HepG2 (cell line): ENCODE results near the gene CPM. TPM values are rescaled to one million over a fixed set of nuclear protein-coding genes. Genes with fewer than 3 reads are reported as not detected.

ENCODE experiments used
- ATAC-seq: fragments of 200-7000 bp; cut with Tn5 transposase; 3 replicates; pipeline ENCODE4 v1.9.1; 2020; ENCODE audit warnings: mild to moderate bottlenecking, moderate library complexity
- BruUV-seq: library from RNA; stranded (reverse); fragments of 400-500 nt; replicated peaks from 2 replicates; lab custom pipeline; 2021; lab: Mats Ljungman, UMichigan
- CTCF ChIA-PET: fragments of 300-600 bp; formaldehyde crosslinking; extraction: SDS; loops from one replicate; lab custom pipeline; 2021; ENCODE audit warnings: low total read pairs, inconsistent platforms, low intra/inter-chr PET ratio; lab: Yijun Ruan, JAX
- POLR2A ChIA-PET: fragments of 350-600 bp; sonication (Branson Sonifier 250); formaldehyde crosslinking; loops from one replicate; lab custom pipeline; 2020; ENCODE audit warnings: antibody characterized with exemption, inconsistent platforms; lab: Yijun Ruan, JAX
- DNase-seq: peaks from one replicate; pipeline ENCODE4 v3.0.0-alpha.2; 2015; ENCODE audit warnings: low spot score
- FAIRE-seq: peaks from 3 replicates; lab custom pipeline; 2011; peaks lifted over from hg19 to GRCh38; lab: Jason Lieb, UNC
- H2AFZ ChIP-seq: one replicate; pipeline ENCODE4 v1.6.1; 2011; ENCODE audit warnings: low read length, inconsistent platforms
- H3K27ac ChIP-seq: fragments of 300-600 bp; 3 replicates; pipeline ENCODE4 v1.8.0; 2011; ENCODE audit warnings: mixed run types, mild to moderate bottlenecking, mixed read lengths, low read length, inconsistent platforms; ENCODE audit not compliant: insufficient read depth; ENCODE audit errors: extremely low read length
- H3K27me3 ChIP-seq, 2 experiments: fragments of 200-600 bp in 1 of 2; 2 replicates in 1 of 2; 3 replicates in 1 of 2; pipeline versions ENCODE4 v1.6.0 to v1.8.0; 2011; ENCODE audit warnings: low read length in 2 of 2, mild to moderate bottlenecking in 2 of 2, moderate library complexity in 2 of 2, inconsistent platforms in 1 of 2; ENCODE audit not compliant: insufficient read depth in 2 of 2, control insufficient read depth in 1 of 2
- H3K36me3 ChIP-seq, 2 experiments: fragments of 200-600 bp in 1 of 2; replicated peaks in 1 of 2; 2 replicates in 1 of 2; 3 replicates in 1 of 2; pipeline versions ENCODE4 v1.5.1 to v1.8.0; 2011; ENCODE audit warnings: low read length in 2 of 2, inconsistent platforms in 1 of 2; ENCODE audit not compliant: insufficient read depth in 2 of 2, control insufficient read depth in 1 of 2
- H3K4me1 ChIP-seq: 2 replicates; pipeline ENCODE4 v1.5.1; 2012; ENCODE audit warnings: low read length, inconsistent platforms; ENCODE audit not compliant: insufficient read depth
- H3K4me2 ChIP-seq: 2 replicates; pipeline ENCODE4 v1.6.0; 2011; ENCODE audit warnings: low read depth, low read length, inconsistent platforms
- H3K4me3 ChIP-seq, 3 experiments: fragments of 200-600 bp in 1 of 3; sonication (generic), shearing (Covaris generic) in 1 of 3; replicated peaks in 1 of 3; 2 replicates each; pipeline ENCODE4 v1.5.1; 2011 to 2016; ENCODE audit warnings: low read length in 3 of 3, inconsistent platforms in 2 of 3, low read depth in 2 of 3, mild to moderate bottlenecking in 2 of 3, control low read depth in 1 of 3, mixed read lengths in 1 of 3; ENCODE audit not compliant: insufficient read depth in 1 of 3
- H3K79me2 ChIP-seq: one replicate; pipeline ENCODE4 v1.6.1; 2011; ENCODE audit warnings: low read length, inconsistent platforms; ENCODE audit not compliant: insufficient read depth
- H3K9ac ChIP-seq: 2 replicates; pipeline ENCODE4 v1.6.0; 2011; ENCODE audit warnings: mild to moderate bottlenecking, low read depth, low read length, inconsistent platforms; ENCODE audit not compliant: insufficient read depth
- H3K9me3 ChIP-seq: 2 replicates; pipeline ENCODE4 v1.5.1; 2012; ENCODE audit warnings: mild to moderate bottlenecking, low read length
- H4K20me1 ChIP-seq: 2 replicates; pipeline ENCODE4 v1.6.0; 2011; ENCODE audit warnings: inconsistent platforms, mild to moderate bottlenecking, low read length, moderate library complexity; ENCODE audit not compliant: insufficient read depth
- DZIP1 ChIP-seq: sonication (generic); formaldehyde crosslinking; IDR thresholded peaks from 2 replicates; pipeline ENCODE4 v1.5.0; 2020; ENCODE audit warnings: mild to moderate bottlenecking, missing genetic modification reagents
- PBX2 ChIP-seq: IDR thresholded peaks from 2 replicates; pipeline ENCODE4 v1.6.1; 2016; ENCODE audit warnings: control low read depth
- PHF21A ChIP-seq: sonication (generic); formaldehyde crosslinking; IDR thresholded peaks from 2 replicates; pipeline ENCODE4 v1.5.0; 2020; ENCODE audit warnings: mild to moderate bottlenecking, missing genetic modification reagents
- PHF5A ChIP-seq: IDR thresholded peaks from one replicate; pipeline ENCODE4 v1.6.1; 2018; ENCODE audit warnings: low read depth, missing genetic modification reagents; ENCODE audit not compliant: unreplicated experiment
- RBM22 ChIP-seq: fragments of 200-400 bp; formaldehyde crosslinking; optimal IDR thresholded peaks from 2 replicates; pipeline ENCODE3; 2017; ENCODE audit warnings: mild to moderate bottlenecking, low read length, moderate library complexity
- SP5 ChIP-seq: IDR thresholded peaks from 2 replicates; pipeline ENCODE4 v1.6.1; 2016; ENCODE audit warnings: low read depth, borderline replicate concordance
- TAF15 ChIP-seq: fragments of 200-400 bp; formaldehyde crosslinking; IDR thresholded peaks from one replicate; pipeline ENCODE4 v1.6.1; 2018; ENCODE audit warnings: mild to moderate bottlenecking, low read depth, low read length; ENCODE audit not compliant: poor library complexity, severe bottlenecking
- ZFP62 ChIP-seq: sonication (generic); formaldehyde crosslinking; IDR thresholded peaks from 2 replicates; pipeline ENCODE4 v1.4.0; 2020; ENCODE audit warnings: missing genetic modification reagents
- ZMAT5 ChIP-seq: sonication (generic); formaldehyde crosslinking; IDR thresholded peaks from 2 replicates; pipeline ENCODE4 v1.5.0; 2020; ENCODE audit warnings: mild to moderate bottlenecking, low read depth, missing genetic modification reagents, borderline replicate concordance
- WGBS: methylation state at CpG from one replicate; pipeline ENCODE4 v1.1.6; 2017; ENCODE audit warnings: low lambda C conversion rate; 5-methylcytosine and 5-hydroxymethylcytosine counted together
- in situ Hi-C: cut with HindIII; loops from 2 replicates; pipeline ENCODE4 v1.10.0; 2017; ENCODE audit warnings: low pct_unique_long_range_greater_than_20kb; ENCODE audit not compliant: extremely low pct_ligation_motif_present
- intact Hi-C: fragments of 100-400 bp; cut with micrococcal nuclease; formaldehyde crosslinking; loops from one replicate; pipeline ENCODE4 v1.10.0; 2022; ENCODE audit not compliant: unreplicated experiment
- polyA plus RNA-seq, 8 experiments: library from polyadenylated mRNA; depleted of rRNA in 3 of 8; stranded (reverse) in 7 of 8; unstranded in 1 of 8; fragments of >200 nt; fragmentation: Illumina TruSeq in 4 of 8; extraction: Trizol in 4 of 8; gene quantifications; 2 replicates each; pipeline versions ENCODE4 v1.2.1 to v1.2.3, GENCODE V29; 2011 to 2016; ENCODE audit warnings: low read depth in 4 of 8, missing spikeins in 1 of 8, mixed read lengths in 1 of 8; ENCODE audit not compliant: insufficient read depth in 1 of 8
- total RNA-seq, 5 experiments: library from RNA; depleted of rRNA; stranded (reverse); fragments of >200 nt; fragmentation: Illumina TruSeq; extraction: Trizol; gene quantifications; 2 replicates each; pipeline ENCODE4 v1.2.3, GENCODE V29; 2016; ENCODE audit warnings: low read depth in 1 of 5

CPM gene
- total and polyA plus RNA-seq, 2 of the 13 experiments (the other 11 are each of a cell fraction or from before 2014, with no cell fraction given), result not detected

- no peak for DNase-seq
- H3K79me2 ChIP-seq, result no peaks in the 10 kb centered on the region
- no peaks in the 10 kb centered on the region for H3K27me3 ChIP-seq
- H3K9me3 ChIP-seq, result no peaks in the 10 kb centered on the region
- no TSS peak for BruUV-seq
- peaks cover 39% of the 10 kb centered on the region for H4K20me1 ChIP-seq
- TF ChIP-seq ZFP62 (CRISPR knock-in tag) (no peak), DZIP1 (no peak), SP5 (CRISPR knock-in tag) (no peak), PBX2 (CRISPR knock-in tag) (no peak), PHF5A (no peak), ZMAT5 (CRISPR knock-in tag) (no peak), TAF15 (no peak), RBM22 (peak; percentile 78), PHF21A (CRISPR knock-in tag) (no peak)
- TF ChIP-seq, all 625 proteins: peak for 1
- H3K36me3 ChIP-seq, result peaks cover 15 to 49% of the 10 kb centered on the region in 2 experiments
- WGBS, result 98% methylated on average over 3 of the region's 3 CpGs
- no peak for FAIRE-seq
- no peak overlapping the region for H3K9ac ChIP-seq
- in situ Hi-C loops (no loop called here), intact Hi-C loops (no loop called here)
- H3K4me2 ChIP-seq, result no peak overlapping the region
- CTCF ChIA-PET, result no interaction called here
- H2AFZ ChIP-seq, result no peak overlapping the region
- POLR2A ChIA-PET, result interaction anchor here (2.6 kb wide), 1 partner anchor 34 kb away, joined by 9 read pairs; the partner anchor contains the start of gene MDM2
- no peak for ATAC-seq
- no peak overlapping the region for H3K27ac ChIP-seq
- peaks cover 10% of the 10 kb centered on the region for H3K4me1 ChIP-seq
- H3K4me3 ChIP-seq, result no peak overlapping the region
Measured at GRCh38 chr12:68842123-68842522, 90.8 kb downstream of the CPM start.
